Measurements from ENCODE around the gene CDH4.

- TF ChIP-seq, protein P1, sequence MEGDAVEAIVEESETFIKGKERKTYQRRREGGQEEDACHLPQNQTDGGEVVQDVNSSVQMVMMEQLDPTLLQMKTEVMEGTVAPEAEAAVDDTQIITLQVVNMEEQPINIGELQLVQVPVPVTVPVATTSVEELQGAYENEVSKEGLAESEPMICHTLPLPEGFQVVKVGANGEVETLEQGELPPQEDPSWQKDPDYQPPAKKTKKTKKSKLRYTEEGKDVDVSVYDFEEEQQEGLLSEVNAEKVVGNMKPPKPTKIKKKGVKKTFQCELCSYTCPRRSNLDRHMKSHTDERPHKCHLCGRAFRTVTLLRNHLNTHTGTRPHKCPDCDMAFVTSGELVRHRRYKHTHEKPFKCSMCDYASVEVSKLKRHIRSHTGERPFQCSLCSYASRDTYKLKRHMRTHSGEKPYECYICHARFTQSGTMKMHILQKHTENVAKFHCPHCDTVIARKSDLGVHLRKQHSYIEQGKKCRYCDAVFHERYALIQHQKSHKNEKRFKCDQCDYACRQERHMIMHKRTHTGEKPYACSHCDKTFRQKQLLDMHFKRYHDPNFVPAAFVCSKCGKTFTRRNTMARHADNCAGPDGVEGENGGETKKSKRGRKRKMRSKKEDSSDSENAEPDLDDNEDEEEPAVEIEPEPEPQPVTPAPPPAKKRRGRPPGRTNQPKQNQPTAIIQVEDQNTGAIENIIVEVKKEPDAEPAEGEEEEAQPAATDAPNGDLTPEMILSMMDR (IDR thresholded peaks at IDR 0.05), result no peak
- no peak for TF ChIP-seq ZFX (IDR thresholded peaks at IDR 0.05; ENCODE audit: borderline replicate concordance)
These were observed 314.6 kb downstream of the CDH4 start for GRCh38 chr20:61566691-61567090.
